Measurements from ENCODE around the gene HTT. TPM values are rescaled to one million over a fixed set of nuclear protein-coding genes. Genes with fewer than 3 reads are reported as not detected.

HTT gene
- total RNA-seq, 1 experiment from 2014 or later = 37.4 TPM

- TF ChIP-seq REST (IDR thresholded peaks at IDR 0.05; ENCODE audit: low read depth) = no peak
- TF ChIP-seq FOSL1 (IDR thresholded peaks at IDR 0.05; ENCODE audit: low read depth) = no peak
- TF ChIP-seq ELF1 (IDR thresholded peaks at IDR 0.05; ENCODE audit: borderline replicate concordance, low read depth) = no peak
- TF ChIP-seq CEBPB (IDR thresholded peaks at IDR 0.05; ENCODE audit: low read depth) = no peak
Observed at GRCh38 chr4:3074078-3074845, at the start of gene HTT, which contains the start of gene HTT-AS (continued).

GRCh38 chr4:3025881-3026280, 48.6 kb upstream of the HTT start:
- ChIA-PET POLR2A (no interaction called here), RAD21 (ENCODE audit: low non-redundant PET in 1 of 2, low total read pairs in 2 of 2, uncharacterized antibody in 2 of 2, unreplicated experiment in 2 of 2) (no interaction called here), CTCF (no interaction called here)
- H3K9me3 ChIP-seq (ENCODE audit: control insufficient read depth in 1 of 2, insufficient read depth in 1 of 2, low read depth in 1 of 2, low read length in 2 of 2) = peaks cover 4 to 5% of the 10 kb centered on the region in 2 experiments; a peak in 1 of 4 replicates
- no peak overlapping the region for H3K4me3 ChIP-seq (replicated peaks in 1 of 2; ENCODE audit: low read depth in 1 of 2, low read length in 2 of 2)
- TF ChIP-seq POLR2A (IDR thresholded peaks at IDR 0.05; ENCODE audit: borderline replicate concordance, extremely low read depth, insufficient read depth, insufficient read length) = no peak
- no peak for TF ChIP-seq CEBPB (IDR thresholded peaks at IDR 0.05; ENCODE audit: low read depth)
- TF ChIP-seq, protein P1, sequence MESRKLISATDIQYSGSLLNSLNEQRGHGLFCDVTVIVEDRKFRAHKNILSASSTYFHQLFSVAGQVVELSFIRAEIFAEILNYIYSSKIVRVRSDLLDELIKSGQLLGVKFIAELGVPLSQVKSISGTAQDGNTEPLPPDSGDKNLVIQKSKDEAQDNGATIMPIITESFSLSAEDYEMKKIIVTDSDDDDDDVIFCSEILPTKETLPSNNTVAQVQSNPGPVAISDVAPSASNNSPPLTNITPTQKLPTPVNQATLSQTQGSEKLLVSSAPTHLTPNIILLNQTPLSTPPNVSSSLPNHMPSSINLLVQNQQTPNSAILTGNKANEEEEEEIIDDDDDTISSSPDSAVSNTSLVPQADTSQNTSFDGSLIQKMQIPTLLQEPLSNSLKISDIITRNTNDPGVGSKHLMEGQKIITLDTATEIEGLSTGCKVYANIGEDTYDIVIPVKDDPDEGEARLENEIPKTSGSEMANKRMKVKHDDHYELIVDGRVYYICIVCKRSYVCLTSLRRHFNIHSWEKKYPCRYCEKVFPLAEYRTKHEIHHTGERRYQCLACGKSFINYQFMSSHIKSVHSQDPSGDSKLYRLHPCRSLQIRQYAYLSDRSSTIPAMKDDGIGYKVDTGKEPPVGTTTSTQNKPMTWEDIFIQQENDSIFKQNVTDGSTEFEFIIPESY (IDR thresholded peaks at IDR 0.05; ENCODE audit: extremely low read depth, insufficient replicate concordance, low read length) = no peak
- TF ChIP-seq ELF1 (IDR thresholded peaks at IDR 0.05; ENCODE audit: borderline replicate concordance, low read depth) = no peak
- H3K4me2 ChIP-seq (ENCODE audit: low read length) = no peak overlapping the region
- no peaks in the 10 kb centered on the region for H3K79me2 ChIP-seq (ENCODE audit: insufficient read depth, low read length)
- H3K27ac ChIP-seq (ENCODE audit: low read depth, low read length) = no peak overlapping the region
- H3K4me1 ChIP-seq (ENCODE audit: control insufficient read depth in 1 of 2, insufficient read depth in 2 of 2, low read length in 2 of 2) = no peaks in the 10 kb centered on the region
- no peaks in the 10 kb centered on the region for H4K20me1 ChIP-seq (ENCODE audit: insufficient read depth)
- BruUV-seq (replicated peaks) = no TSS peak
- ATAC-seq (no peak), DNase-seq (ENCODE audit: low read depth, low spot score) (no peak)
- no peaks in the 10 kb centered on the region for H3K9me2 ChIP-seq (ENCODE audit: insufficient read depth)
- intact Hi-C loops (cut with micrococcal nuclease) = no loop called here
- H3K36me3 ChIP-seq (ENCODE audit: control insufficient read depth in 1 of 2, insufficient read depth in 2 of 2, low read length in 2 of 2) = no peaks in the 10 kb centered on the region
- H2AFZ ChIP-seq (ENCODE audit: low read depth, low read length, poor library complexity, severe bottlenecking) = no peak overlapping the region
- H3K9ac ChIP-seq (ENCODE audit: low read length) = no peak overlapping the region
- no peaks in the 10 kb centered on the region for H3K27me3 ChIP-seq (ENCODE audit: insufficient read depth, low read length)
